SK-N-MC (cell line): Measurements from ENCODE around the gene SELENOW.
A peak's percentile ranks its signal among the peaks of the same experiment; 100 is the strongest.
"Not testable (repeated sequence)": the region's sequence is repeated elsewhere in the genome, so short reads cannot be mapped to it uniquely, and the experiment has no call there.

Experiments used
- DNase-seq: peaks from one replicate; pipeline ENCODE4 v3.0.0-alpha.2; 2011; ENCODE audit warnings: low read depth, low spot score
- H3K27ac ChIP-seq: fragments of 200-600 bp; sonication (generic); 2 replicates; pipeline ENCODE4 v1.5.1; 2016; ENCODE audit warnings: mixed run types
- H3K36me3 ChIP-seq: fragments of 200-600 bp; sonication (generic); 2 replicates; pipeline ENCODE4 v1.6.1; 2017; ENCODE audit warnings: antibody characterized with exemption, low read length, mixed read lengths; ENCODE audit not compliant: insufficient read depth
- H3K4me3 ChIP-seq: fragments of 200-600 bp; sonication (generic); 2 replicates; pipeline ENCODE4 v1.5.1; 2016
- H3K9ac ChIP-seq: fragments of 200-600 bp; sonication (generic); 2 replicates; pipeline ENCODE4 v1.8.0; 2017; ENCODE audit warnings: mixed run types, mixed read lengths; ENCODE audit not compliant: insufficient read length
- H3K9me3 ChIP-seq: fragments of 200-600 bp; sonication (generic); 2 replicates; pipeline ENCODE4 v1.6.1; 2017; ENCODE audit warnings: low read depth, mild to moderate bottlenecking, antibody characterized with exemption, low read length, moderate library complexity, mixed read lengths
- EZH2 ChIP-seq: fragments of 200-600 bp; sonication (generic); IDR thresholded peaks from one replicate; pipeline ENCODE4 v1.6.1; 2017; ENCODE audit warnings: antibody characterized with exemption
- FOXP2 ChIP-seq: optimal IDR thresholded peaks from 2 replicates; pipeline ENCODE3; 2011; ENCODE audit warnings: mild to moderate bottlenecking, moderate library complexity; ENCODE audit not compliant: insufficient read depth; ENCODE audit errors: extremely low read length, control extremely low read depth
- POLR2AphosphoS5 ChIP-seq: IDR thresholded peaks from 2 replicates; pipeline ENCODE4 v1.6.1; 2012; ENCODE audit warnings: mild to moderate bottlenecking, low read depth, low read length, borderline replicate concordance

The SELENOW gene

GRCh38 chr19:47768604-47769003, 9.9 kb upstream of the SELENOW start:
- Histone ChIP-seq H3K27ac (no peak overlapping the region), H3K4me3 (no peak overlapping the region), H3K36me3 (no peaks in the 10 kb centered on the region), H3K9me3 (no peaks in the 10 kb centered on the region), H3K9ac (no peak overlapping the region)
- TF ChIP-seq FOXP2, result no peak
- no peak for TF ChIP-seq EZH2
- no peak for TF ChIP-seq POLR2AphosphoS5
- DNase-seq, result no peak

- H3K36me3 ChIP-seq, result no peaks in the 10 kb centered on the region
- H3K4me3 ChIP-seq, result no peak overlapping the region
- TF ChIP-seq POLR2AphosphoS5, result no peak
- TF ChIP-seq EZH2, result no peak
- no peak for TF ChIP-seq FOXP2
Observed at GRCh38 chr19:47769534-47769933, 9.0 kb upstream of the SELENOW start.

DNA sequence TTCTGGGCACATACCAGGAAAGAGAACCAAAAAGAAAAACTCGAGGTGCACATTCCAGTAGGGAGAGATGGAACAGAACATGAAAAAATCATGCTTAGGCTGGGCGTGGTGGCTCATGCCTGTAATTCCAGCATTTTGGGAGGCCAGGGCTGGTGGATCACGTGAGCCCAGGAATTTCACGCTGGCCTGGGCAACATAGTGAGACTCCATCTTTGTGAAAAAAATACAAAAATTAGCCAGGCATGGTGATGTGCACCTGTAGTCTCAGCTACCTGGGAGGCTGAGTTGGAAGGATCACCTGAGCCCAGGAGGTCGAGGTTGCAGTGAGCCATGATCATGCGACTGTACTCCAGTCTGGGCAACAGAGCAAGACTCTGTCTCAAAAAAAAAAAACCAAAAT, 7.2 kb upstream of the SELENOW start:
- DNase-seq, H3K36me3 ChIP-seq, H3K4me3 ChIP-seq, H3K9me3 ChIP-seq, H3K9ac ChIP-seq, H3K27ac ChIP-seq: not testable (repeated sequence)

More at GRCh38 chr19:47769534-47769933, 9.0 kb upstream of the SELENOW start:
- DNase-seq, result no peak
- Histone ChIP-seq H3K9me3 (no peaks in the 10 kb centered on the region), H3K27ac (no peak overlapping the region), H3K9ac (no peak overlapping the region)

- Histone ChIP-seq H3K9me3 (no peaks in the 10 kb centered on the region), H3K4me3 (no peak overlapping the region), H3K36me3 (peaks cover 10% of the 10 kb centered on the region; the same call in 1 of the 2 replicates), H3K9ac (no peak overlapping the region), H3K27ac (no peak overlapping the region)
- no peak for DNase-seq
- TF ChIP-seq POLR2AphosphoS5, result no peak
- TF ChIP-seq EZH2, result no peak
- no peak for TF ChIP-seq FOXP2
Observed at GRCh38 chr19:47776568-47776967, 1.9 kb upstream of the SELENOW start.

DNA sequence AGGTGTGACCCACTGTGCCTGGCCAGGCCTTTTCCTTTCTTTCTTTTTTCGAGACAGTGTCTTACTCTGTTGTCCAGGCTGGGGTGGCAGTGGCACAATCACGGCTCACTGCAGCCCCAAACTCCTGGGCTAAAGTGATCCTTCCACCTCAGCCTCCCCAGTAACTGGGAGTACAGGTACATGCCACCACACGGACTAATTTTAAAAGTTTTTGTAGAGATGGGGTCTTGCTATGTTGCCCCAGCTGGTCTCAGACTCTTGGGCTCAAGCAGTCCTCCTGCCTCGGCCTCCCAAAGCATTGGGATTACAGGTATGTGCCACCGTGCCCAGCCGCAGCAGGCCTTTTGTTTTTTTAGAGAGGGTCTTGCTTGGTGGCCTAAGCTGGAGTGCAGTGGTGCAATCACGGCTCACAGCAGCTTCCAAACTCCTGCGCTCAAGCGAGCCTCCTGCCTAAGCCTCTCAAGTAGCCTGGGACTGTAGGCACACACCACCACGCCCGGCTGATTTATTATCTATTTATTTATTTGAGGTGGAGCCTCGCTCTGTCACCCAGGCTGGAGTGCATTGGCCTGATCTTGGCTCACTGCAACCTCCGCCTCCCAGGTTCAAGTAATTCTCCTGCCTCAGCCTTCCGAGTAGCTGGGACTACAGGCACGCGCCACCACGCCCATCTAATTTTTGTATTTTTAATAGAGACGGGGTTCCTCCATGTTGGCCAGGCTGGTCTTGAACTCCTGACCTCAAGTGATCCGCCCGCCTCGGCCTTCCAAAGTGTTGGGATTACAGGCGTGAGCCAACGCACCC, 1.1 kb upstream of the SELENOW start:
- H3K9me3 ChIP-seq, H3K9ac ChIP-seq, DNase-seq, H3K27ac ChIP-seq: not testable (repeated sequence)
- Histone ChIP-seq H3K36me3 (peaks cover 16% of the 10 kb centered on the region; the same call in 1 of the 2 replicates), H3K4me3 (peak overlapping the region; percentile 87)

GRCh38 chr19:47778954-47779351, 450 bp downstream of the SELENOW start:
- Histone ChIP-seq H3K4me3 (peak overlapping the region; percentile 87), H3K9ac (peak overlapping the region; percentile 93), H3K36me3 (peaks cover 16% of the 10 kb centered on the region; the same call in 1 of the 2 replicates), H3K27ac (no peak overlapping the region), H3K9me3 (no peaks in the 10 kb centered on the region)
- no peak for DNase-seq
- TF ChIP-seq FOXP2 (no peak), POLR2AphosphoS5 (no peak), EZH2 (no peak)

DNA sequence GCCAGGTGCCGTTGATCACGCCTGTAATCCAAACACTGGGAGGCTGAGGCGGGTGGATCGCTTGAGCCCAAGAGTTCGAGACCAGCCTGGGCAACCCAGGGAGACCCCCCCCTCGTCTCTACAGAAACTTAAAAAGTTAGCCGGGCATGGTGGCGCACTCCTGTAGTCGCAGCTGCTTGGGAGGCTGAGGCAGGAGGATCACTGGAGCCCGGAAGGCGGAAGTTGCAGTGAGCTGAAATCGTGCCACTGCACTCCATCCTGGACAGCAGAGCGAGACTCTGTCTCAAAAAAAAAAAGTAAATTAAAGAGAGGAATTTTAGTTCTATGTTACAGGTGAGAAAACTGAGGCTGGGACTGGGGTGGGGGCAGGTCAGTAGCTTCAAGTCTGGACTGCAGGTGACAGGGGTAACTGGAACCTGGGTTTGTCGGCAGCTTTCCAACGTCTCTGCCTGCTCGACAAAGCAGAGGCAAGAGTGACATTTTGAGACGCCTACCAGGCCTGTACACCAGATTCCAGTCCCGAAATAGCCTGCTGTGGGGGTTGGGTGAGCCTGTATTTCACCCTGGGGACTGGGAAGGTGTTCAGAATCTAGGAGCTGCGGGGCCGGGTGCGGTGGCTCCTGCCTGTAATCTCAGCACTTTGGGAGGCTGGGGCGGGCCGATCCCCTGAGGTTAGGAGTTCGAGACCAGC, 1.2 kb downstream of the SELENOW start:
- Histone ChIP-seq H3K9ac (peak overlapping the region; percentile 93), H3K27ac (no peak overlapping the region), H3K9me3 (no peaks in the 10 kb centered on the region), H3K36me3 (peaks cover 19% of the 10 kb centered on the region; the same call in 1 of the 2 replicates), H3K4me3 (peak overlapping the region; percentile 87)
- TF ChIP-seq FOXP2 (no peak), POLR2AphosphoS5 (no peak), EZH2 (no peak)
- no peak for DNase-seq

GRCh38 chr19:47780215-47780551, 1.7 kb downstream of the SELENOW start:
- DNase-seq, result no peak
- peaks cover 20% of the 10 kb centered on the region; the same call in 1 of the 2 replicates for H3K36me3 ChIP-seq
- peak overlapping the region; percentile 87; the same call in 1 of the 2 replicates for H3K4me3 ChIP-seq
- no peak overlapping the region for H3K9ac ChIP-seq
- no peak overlapping the region for H3K27ac ChIP-seq
- no peak for TF ChIP-seq FOXP2
- TF ChIP-seq EZH2, result no peak
- no peak for TF ChIP-seq POLR2AphosphoS5
- no peaks in the 10 kb centered on the region for H3K9me3 ChIP-seq

DNA sequence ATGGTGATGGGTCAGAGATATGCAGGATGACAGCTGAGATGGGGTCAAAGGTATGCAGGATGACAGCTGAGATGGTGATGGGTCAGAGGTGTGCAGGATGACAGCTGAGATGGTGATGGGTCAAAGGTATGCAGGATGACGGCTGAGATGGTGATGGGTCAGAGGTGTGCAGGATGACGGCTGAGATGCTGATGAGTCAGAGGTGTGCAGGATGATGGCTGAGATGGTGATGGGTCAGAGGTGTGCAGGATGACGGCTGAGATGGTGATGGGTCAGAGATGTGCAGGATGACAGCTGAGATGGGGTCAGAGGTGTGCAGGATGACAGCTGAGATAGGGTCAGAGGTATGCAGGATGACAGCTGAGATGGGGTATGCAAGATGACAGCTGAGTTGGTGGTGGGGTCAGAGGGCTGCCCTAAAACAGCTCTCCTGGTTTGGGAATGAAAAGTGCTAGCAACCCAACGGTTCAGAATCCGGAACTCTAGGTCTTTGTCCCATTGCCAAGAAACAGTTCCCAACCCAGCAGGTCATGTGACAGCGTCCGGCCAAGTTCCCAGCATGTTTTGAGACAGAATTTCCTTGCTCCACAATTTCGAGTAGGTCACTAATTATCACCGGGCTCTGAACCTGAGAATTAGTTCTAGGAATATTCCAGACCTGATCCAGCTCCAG, 3.2 kb downstream of the SELENOW start:
- Histone ChIP-seq H3K4me3 (no peak overlapping the region), H3K27ac (0 out of 2 replicates have a peak overlapping the region, but pooled peaks have one; percentile 25), H3K9me3 (no peaks in the 10 kb centered on the region), H3K36me3 (peaks cover 24% of the 10 kb centered on the region), H3K9ac (no peak overlapping the region)
- DNase-seq, result no peak
- no peak for TF ChIP-seq EZH2
- no peak for TF ChIP-seq POLR2AphosphoS5
- no peak for TF ChIP-seq FOXP2
